GM12864 (cell line): ENCODE results near the gene PLXNB1.

Experiments used
- DNase-seq: peaks from one replicate; pipeline ENCODE4 v3.0.0-alpha.2; 2011; ENCODE audit warnings: low read depth
- H3K4me3 ChIP-seq: 2 replicates; pipeline ENCODE4 v1.5.1; 2011; ENCODE audit warnings: mild to moderate bottlenecking, low read depth, low read length, control low read depth
- TF ChIP-seq, protein P1 (sequence below): IDR thresholded peaks from 2 replicates; pipeline ENCODE4 v1.5.1; 2011; ENCODE audit warnings: low read depth, mild to moderate bottlenecking, moderate library complexity, low read length, control low read depth, inconsistent platforms; ENCODE audit errors: missing control alignments

Gene PLXNB1

DNA sequence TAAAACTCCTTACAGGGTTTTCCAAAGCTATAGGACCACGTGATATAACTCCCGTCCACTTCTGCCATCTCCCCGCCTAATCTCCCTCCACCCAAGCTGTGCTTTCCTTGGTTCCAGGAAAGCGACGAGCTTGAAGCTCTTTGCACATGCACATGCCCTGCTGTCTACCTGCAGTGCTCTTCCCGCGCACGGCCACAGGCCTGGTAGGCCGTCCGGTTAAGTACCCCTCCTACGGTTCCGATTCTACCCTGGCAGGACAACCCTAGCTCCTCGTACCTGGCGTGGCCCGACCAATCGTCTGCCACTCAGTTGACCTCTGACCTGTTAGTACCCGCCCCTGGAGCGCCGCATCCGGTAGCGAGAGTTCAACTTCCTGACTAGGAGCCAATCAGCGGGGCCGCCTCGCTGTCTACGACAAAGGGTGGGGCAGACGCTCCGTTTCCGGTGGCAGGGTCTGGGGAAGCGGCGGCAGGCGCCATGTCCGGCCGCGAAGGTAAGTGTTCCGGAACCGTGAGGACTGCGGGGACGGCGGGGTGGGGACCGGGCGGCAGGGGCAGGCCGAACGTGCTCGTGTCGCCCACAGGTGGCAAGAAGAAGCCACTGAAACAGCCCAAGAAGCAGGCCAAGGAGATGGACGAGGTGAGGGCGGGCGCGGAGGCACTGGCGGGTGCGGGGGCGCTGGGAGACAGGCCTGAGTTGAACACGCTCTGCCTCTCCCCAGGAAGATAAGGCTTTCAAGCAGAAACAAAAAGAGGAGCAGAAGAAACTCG is 10.1 kb upstream of the PLXNB1 start, which contains the start of the genes CCDC51 and TMA7:
Gene CCDC51 (minus strand): TSS at position 300 of the 770 bp plus-strand sequence. CDS start 4,991 bp downstream, outside the sequence.
Gene TMA7 (plus strand): TSS at position 438 of the 770 bp plus-strand sequence. CDS start 40 bp downstream, at position 478.
- TF ChIP-seq, protein P1, sequence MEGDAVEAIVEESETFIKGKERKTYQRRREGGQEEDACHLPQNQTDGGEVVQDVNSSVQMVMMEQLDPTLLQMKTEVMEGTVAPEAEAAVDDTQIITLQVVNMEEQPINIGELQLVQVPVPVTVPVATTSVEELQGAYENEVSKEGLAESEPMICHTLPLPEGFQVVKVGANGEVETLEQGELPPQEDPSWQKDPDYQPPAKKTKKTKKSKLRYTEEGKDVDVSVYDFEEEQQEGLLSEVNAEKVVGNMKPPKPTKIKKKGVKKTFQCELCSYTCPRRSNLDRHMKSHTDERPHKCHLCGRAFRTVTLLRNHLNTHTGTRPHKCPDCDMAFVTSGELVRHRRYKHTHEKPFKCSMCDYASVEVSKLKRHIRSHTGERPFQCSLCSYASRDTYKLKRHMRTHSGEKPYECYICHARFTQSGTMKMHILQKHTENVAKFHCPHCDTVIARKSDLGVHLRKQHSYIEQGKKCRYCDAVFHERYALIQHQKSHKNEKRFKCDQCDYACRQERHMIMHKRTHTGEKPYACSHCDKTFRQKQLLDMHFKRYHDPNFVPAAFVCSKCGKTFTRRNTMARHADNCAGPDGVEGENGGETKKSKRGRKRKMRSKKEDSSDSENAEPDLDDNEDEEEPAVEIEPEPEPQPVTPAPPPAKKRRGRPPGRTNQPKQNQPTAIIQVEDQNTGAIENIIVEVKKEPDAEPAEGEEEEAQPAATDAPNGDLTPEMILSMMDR, result no peak
- peak within 1 kb of the TSS; percentile 98 for H3K4me3 ChIP-seq
- peak; percentile 95 for DNase-seq

DNA sequence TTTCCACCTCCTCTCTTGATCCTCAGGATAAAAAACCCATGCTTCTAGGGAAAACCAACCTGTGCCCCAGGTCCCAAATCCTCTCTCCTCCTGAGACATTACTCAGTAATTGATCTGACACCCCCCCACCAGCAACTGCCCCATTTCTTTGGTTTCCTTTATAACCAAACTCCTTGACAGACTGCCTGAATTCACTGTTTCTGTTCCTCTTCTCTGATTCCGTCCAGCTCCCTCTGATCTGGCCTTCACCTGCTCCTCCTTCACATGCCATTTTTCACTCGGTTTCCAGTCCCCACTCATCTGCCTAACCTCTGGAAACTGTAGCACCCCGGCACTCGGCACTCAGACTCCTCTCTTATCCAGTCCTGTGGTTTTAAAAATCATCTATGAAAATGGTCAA is 7.9 kb upstream of the PLXNB1 start:
- TF ChIP-seq, protein P1, result no peak
- H3K4me3 ChIP-seq, result no peak overlapping the region
- DNase-seq, result no peak

DNA sequence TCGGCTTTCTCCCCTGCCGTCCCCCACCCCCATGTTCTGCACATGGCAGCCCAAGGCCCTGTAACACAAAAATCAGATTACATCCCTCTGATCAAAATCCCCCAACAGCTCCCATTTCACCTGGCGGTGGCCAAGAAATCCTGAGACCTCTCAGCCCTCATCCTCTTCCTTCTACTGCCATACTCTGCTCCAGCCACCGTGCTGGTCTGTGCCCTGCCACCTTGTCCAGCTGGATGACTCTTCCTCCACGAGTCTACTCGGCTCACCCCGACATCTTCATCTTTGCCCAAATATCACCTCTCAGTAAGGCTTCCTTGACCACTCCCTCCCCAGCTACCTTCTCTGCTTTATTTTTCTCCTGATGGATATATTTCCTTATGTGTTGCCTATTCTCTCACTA is 7.0 kb upstream of the PLXNB1 start:
- no peak overlapping the region for H3K4me3 ChIP-seq
- no peak for DNase-seq
- TF ChIP-seq, protein P1, result no peak

DNA sequence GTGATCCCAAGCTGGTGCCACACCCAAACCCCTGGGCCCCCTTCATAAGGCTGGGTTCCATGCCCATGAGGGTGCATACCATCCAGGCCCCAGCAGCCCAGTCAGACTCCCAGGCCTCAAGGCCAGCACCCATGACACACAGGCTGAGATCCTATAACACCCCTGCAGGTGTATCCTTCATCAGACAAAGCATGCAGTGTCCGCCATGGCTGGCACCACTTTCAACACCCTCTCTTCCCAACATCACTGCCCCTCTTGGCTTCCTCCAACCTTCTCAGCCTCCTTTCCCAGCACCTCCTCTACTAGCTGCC is 6.5 kb upstream of the PLXNB1 start:
- no peak overlapping the region for H3K4me3 ChIP-seq
- no peak for DNase-seq
- TF ChIP-seq, protein P1, result no peak

DNA sequence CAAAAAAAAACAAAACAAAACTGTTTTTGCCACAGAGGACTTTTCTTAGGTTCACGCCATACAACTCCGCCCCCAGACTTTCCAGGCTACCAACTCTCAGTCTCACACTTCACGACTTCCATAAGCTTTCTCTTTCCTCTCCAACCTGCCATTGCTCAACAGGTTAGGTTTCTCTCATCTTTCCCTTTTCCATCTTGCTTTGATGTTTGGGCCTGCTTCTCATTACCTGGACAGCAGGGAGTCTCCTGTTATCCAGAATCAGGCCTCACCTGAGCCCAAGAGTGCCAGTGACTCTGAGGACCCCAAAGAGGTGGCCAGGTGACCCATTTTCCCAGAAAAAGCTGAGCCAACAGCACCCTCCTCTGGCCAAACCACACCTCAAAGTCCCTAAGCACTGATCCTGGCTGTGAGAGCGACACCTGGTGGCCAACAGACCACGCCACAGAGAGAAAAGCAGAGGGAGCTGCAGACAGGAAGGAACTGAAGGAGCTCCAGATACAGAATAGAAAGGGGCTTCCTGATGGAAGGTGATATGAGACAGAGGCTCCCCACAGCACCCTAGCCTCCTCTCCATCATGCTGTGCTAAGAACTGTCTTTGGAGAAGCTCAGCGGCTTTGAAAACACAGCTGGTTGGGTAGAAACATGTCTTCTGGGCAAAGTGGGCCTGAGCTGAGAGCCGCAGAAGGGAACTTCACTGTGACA is 6.0 kb upstream of the PLXNB1 start:
- H3K4me3 ChIP-seq, result no peak overlapping the region
- peak; percentile 61 for DNase-seq
- TF ChIP-seq, protein P1, result peak; percentile 99

DNA sequence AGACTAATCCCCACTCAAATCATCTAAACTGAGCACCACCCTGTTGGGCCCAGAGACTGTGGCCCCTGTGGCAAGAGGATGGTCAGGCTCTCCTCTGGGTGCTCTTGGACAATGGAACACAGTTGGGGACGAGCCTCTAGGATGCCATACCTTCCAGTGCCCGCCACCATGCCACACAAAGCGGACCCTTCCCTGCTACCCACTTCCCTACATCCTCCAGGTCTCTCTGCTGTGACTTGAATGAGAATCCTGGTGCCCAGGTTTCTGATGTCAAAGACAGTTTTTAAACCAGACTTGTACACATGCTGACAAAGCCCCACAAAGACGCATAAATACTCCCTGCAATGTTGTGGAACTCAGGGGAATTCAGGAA is 5.3 kb upstream of the PLXNB1 start:
- DNase-seq, result no peak
- H3K4me3 ChIP-seq, result no peak overlapping the region
- TF ChIP-seq, protein P1, result no peak
